Kidney (tissue), 14 donors: ENCODE data around the gene SYT14. TPM values are rescaled to one million over a fixed set of nuclear protein-coding genes. Genes with fewer than 3 reads are reported as not detected.

Source experiments
- DNase-seq, 5 donors: peaks; one replicate each; pipeline ENCODE4 v3.0.0-alpha.2; 2013 to 2020
- FAIRE-seq: peaks from 2 replicates; lab custom pipeline; 2012; peaks lifted over from hg19 to GRCh38; lab: Jason Lieb, UNC
- H3K27ac ChIP-seq, 2 donors: one replicate each; pipeline ENCODE4 v1.7.0; 2013; ENCODE audit warnings: low read depth in 2 of 2, low read length in 2 of 2, inconsistent platforms in 1 of 2
- H3K27me3 ChIP-seq: one replicate; pipeline ENCODE4 v1.7.1; 2013; ENCODE audit warnings: low read length, inconsistent platforms; ENCODE audit not compliant: control insufficient read depth, insufficient read depth
- H3K36me3 ChIP-seq, 3 donors: one replicate each; pipeline versions ENCODE4 v1.7.0 to v1.7.1; 2013; ENCODE audit warnings: low read length in 3 of 3, control low read depth in 1 of 3, inconsistent platforms in 1 of 3; ENCODE audit not compliant: insufficient read depth in 3 of 3, control insufficient read depth in 2 of 3
- H3K4me1 ChIP-seq, 3 donors: one replicate each; pipeline versions ENCODE4 v1.7.0 to v1.7.1; 2013; ENCODE audit warnings: low read length in 3 of 3, inconsistent platforms in 1 of 3, low read depth in 1 of 3; ENCODE audit not compliant: control insufficient read depth in 2 of 3, insufficient read depth in 2 of 3
- H3K4me3 ChIP-seq, 3 donors: one replicate each; pipeline versions ENCODE4 v1.7.0 to v1.8.1; 2013; ENCODE audit warnings: low read length in 3 of 3, control low read depth in 1 of 3, inconsistent platforms in 1 of 3
- H3K9ac ChIP-seq, 3 donors: one replicate each; pipeline versions ENCODE4 v1.7.0 to v1.7.1; 2013; ENCODE audit warnings: low read length in 3 of 3, control low read depth in 1 of 3, inconsistent platforms in 1 of 3
- H3K9me3 ChIP-seq, 3 donors: one replicate each; pipeline versions ENCODE4 v1.7.0 to v1.7.1; 2013; ENCODE audit warnings: low read length in 3 of 3, control low read depth in 1 of 3, inconsistent platforms in 1 of 3; ENCODE audit not compliant: control insufficient read depth in 2 of 3, insufficient read depth in 1 of 3
- CTCF ChIP-seq: IDR thresholded peaks from 3 replicates; pipeline ENCODE4 v1.5.1; 2012; ENCODE audit warnings: mild to moderate bottlenecking, moderate library complexity, borderline replicate concordance; ENCODE audit not compliant: insufficient read depth; ENCODE audit errors: extremely low read depth
- intact Hi-C: fragments of 100-400 bp; cut with DNase I; formaldehyde crosslinking; loops from one replicate; pipeline ENCODE4 v1.11.1; 2022
- polyA plus RNA-seq: library from polyadenylated mRNA; stranded (reverse); fragments of 350-450 nt; fragmentation: Illumina TruSeq; extraction: RNeasy Lipid Tissue Mini Kit (QIAGEN cat#74804); gene quantifications from one replicate; pipeline ENCODE4 v1.2.3, GENCODE V29; 2014; ENCODE audit warnings: low read depth, low replicate concordance; ENCODE audit not compliant: insufficient read depth
- total RNA-seq: library from RNA; stranded (reverse); fragmentation: NEBNext Ultra II Directional; extraction: Animal tissue kit (Norgen Biotek cat#: 25700); gene quantifications from one replicate; pipeline ENCODE4 v1.2.1, GENCODE V29; 2021
- donor health status: control.
- donor health status: control.
- donor health status: control.
- donor health status: control.
- donor health status: control.
- donor health status: DM: yes; HTN: yes; CAD: no.
- donor health status: Normal renal cell carcinoma (clear cell type).

SYT14 gene
- total and polyA plus RNA-seq, 2 donors from 2014 or later: 0.22 to 1.3 TPM

GRCh38 chr1:210057593-210057992 lies 119.6 kb downstream of the SYT14 start:
- FAIRE-seq (no peak), DNase-seq (no peak)
- Histone ChIP-seq H3K4me3 (no peak overlapping the region), H3K9me3 (no peaks in the 10 kb centered on the region), H3K4me1 (no peaks in the 10 kb centered on the region), H3K9ac (no peak overlapping the region), H3K27me3 (no peaks in the 10 kb centered on the region), H3K27ac (no peak overlapping the region), H3K36me3 (no peaks in the 10 kb centered on the region)
- intact Hi-C loops: no loop called here
- no peak for TF ChIP-seq CTCF

DNA sequence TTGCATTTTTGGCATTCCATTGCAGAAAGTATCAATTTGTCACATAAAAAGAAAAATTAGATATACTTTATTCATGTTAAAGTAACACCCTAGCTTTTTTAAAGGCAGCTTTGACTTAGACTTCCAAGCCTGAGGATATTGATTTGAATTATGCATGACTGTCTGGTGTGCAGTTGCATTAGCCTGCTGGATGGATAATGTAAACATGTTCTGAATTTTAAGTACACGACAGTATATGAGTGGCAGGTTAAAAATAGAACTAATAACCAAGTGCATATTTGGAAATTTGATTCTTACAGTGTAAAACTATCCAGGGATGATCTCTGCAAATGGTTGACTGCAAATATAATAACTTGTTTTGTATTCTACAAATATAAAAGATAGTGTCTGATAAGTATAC lies 124.0 kb downstream of the SYT14 start:
- no peaks in the 10 kb centered on the region for H3K9me3 ChIP-seq
- no peak overlapping the region for H3K27ac ChIP-seq
- intact Hi-C loops: no loop called here

DNA sequence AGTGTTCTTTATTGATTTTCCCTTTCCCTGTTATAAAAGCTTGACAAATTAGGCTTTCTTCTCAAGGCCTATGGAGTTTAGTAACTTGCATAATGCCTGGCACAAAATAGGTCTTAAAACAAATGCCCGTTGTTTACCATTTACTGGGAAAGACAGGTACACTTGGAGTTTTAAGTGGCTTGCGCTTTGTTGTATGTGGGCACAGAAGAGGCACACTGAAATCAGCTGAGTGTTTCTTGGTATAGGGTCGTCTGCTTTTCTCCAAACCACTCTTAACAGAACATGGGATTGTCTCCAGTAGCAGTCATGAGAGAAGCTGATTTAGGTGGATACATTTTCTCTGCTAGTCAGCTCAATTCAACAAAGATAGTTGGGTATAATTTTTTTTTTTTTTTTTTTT lies 132.5 kb downstream of the SYT14 start:
- FAIRE-seq: no peak
- H3K9me3 ChIP-seq: no peaks in the 10 kb centered on the region
- no peak overlapping the region for H3K4me3 ChIP-seq
- H3K9ac ChIP-seq: no peak overlapping the region
- no peak for DNase-seq
- no peaks in the 10 kb centered on the region for H3K4me1 ChIP-seq
- H3K27me3 ChIP-seq: no peaks in the 10 kb centered on the region
- intact Hi-C loops: no loop called here
- H3K27ac ChIP-seq: no peak overlapping the region
- H3K36me3 ChIP-seq: no peaks in the 10 kb centered on the region
- no peak for TF ChIP-seq CTCF

More for the DNA sequence above, 124.0 kb downstream of the SYT14 start:
- FAIRE-seq (no peak), DNase-seq (no peak)
- Histone ChIP-seq H3K9ac (no peak overlapping the region), H3K36me3 (no peaks in the 10 kb centered on the region), H3K27me3 (no peaks in the 10 kb centered on the region), H3K4me3 (no peak overlapping the region), H3K4me1 (no peaks in the 10 kb centered on the region)
- TF ChIP-seq CTCF: no peak

GRCh38 chr1:210072129-210072528 lies 134.1 kb downstream of the SYT14 start:
- Histone ChIP-seq H3K27me3 (no peaks in the 10 kb centered on the region), H3K27ac (no peak overlapping the region), H3K4me3 (no peak overlapping the region), H3K4me1 (no peaks in the 10 kb centered on the region), H3K9ac (no peak overlapping the region), H3K36me3 (no peaks in the 10 kb centered on the region), H3K9me3 (no peaks in the 10 kb centered on the region)
- intact Hi-C loops: no loop called here
- FAIRE-seq: no peak
- TF ChIP-seq CTCF: no peak
- DNase-seq: no peak
